Osteocyte (in vitro differentiated cells): ENCODE data around the gene AFF3. TPM values are rescaled to one million over a fixed set of nuclear protein-coding genes. Genes with fewer than 3 reads are reported as not detected.

Experiments used
- DNase-seq: peaks from one replicate; pipeline ENCODE4 v3.0.0; 2021; ENCODE audit warnings: mixed read lengths; ENCODE audit not compliant: unreplicated experiment; ENCODE audit errors: extremely low spot score
- H3K27ac Mint-ChIP-seq: one replicate; pipeline ENCODE4 v1.8.0; 2021; ENCODE audit warnings: mild to moderate bottlenecking, mixed read lengths; ENCODE audit not compliant: unreplicated experiment
- H3K27me3 Mint-ChIP-seq: one replicate; pipeline ENCODE4 v1.8.0; 2021; ENCODE audit warnings: mixed read lengths; ENCODE audit not compliant: unreplicated experiment
- H3K36me3 Mint-ChIP-seq: one replicate; pipeline ENCODE4 v1.8.0; 2021; ENCODE audit warnings: mixed read lengths; ENCODE audit not compliant: unreplicated experiment
- H3K4me1 Mint-ChIP-seq: one replicate; pipeline ENCODE4 v1.8.0; 2021; ENCODE audit warnings: mixed read lengths; ENCODE audit not compliant: unreplicated experiment
- H3K4me3 Mint-ChIP-seq: one replicate; pipeline ENCODE4 v1.8.0; 2021; ENCODE audit warnings: mild to moderate bottlenecking, moderate library complexity, mixed read lengths; ENCODE audit not compliant: unreplicated experiment
- H3K9me3 Mint-ChIP-seq: one replicate; pipeline ENCODE4 v1.8.0; 2021; ENCODE audit warnings: mixed read lengths; ENCODE audit not compliant: unreplicated experiment
- CTCF ChIP-seq: fragments of 200-600 bp; sonication (generic); IDR thresholded peaks from 2 replicates; pipeline ENCODE4 v1.5.0; 2021; ENCODE audit warnings: antibody characterized with exemption, mild to moderate bottlenecking, moderate library complexity
- total RNA-seq: library from RNA; stranded (reverse); gene quantifications from 2 replicates; pipeline ENCODE4 v1.2.1, GENCODE V29; 2021

Gene AFF3
- total RNA-seq, 1 donor from 2014 or later, result 248 TPM

GRCh38 chr2:99619151-99619550, 523.2 kb downstream of the AFF3 start:
- no peaks in the 10 kb centered on the region for H3K9me3 Mint-ChIP-seq
- peaks cover 21% of the 10 kb centered on the region for H3K36me3 Mint-ChIP-seq
- no peak overlapping the region for H3K27ac Mint-ChIP-seq
- H3K4me1 Mint-ChIP-seq, result peaks cover 2% of the 10 kb centered on the region
- DNase-seq, result no peak
- no peak overlapping the region for H3K4me3 Mint-ChIP-seq
- no peak for TF ChIP-seq CTCF
- H3K27me3 Mint-ChIP-seq, result no peaks in the 10 kb centered on the region

GRCh38 chr2:99618579-99619097, 523.8 kb downstream of the AFF3 start:
- TF ChIP-seq CTCF, result no peak
- Mint-ChIP-seq H3K4me1 (peaks cover 2% of the 10 kb centered on the region), H3K27ac (no peak overlapping the region), H3K36me3 (peaks cover 21% of the 10 kb centered on the region), H3K27me3 (no peaks in the 10 kb centered on the region), H3K9me3 (no peaks in the 10 kb centered on the region), H3K4me3 (no peak overlapping the region)
- DNase-seq, result no peak

GRCh38 chr2:99617811-99618210, 524.6 kb downstream of the AFF3 start:
- H3K27ac Mint-ChIP-seq, result no peak overlapping the region
- peaks cover 3% of the 10 kb centered on the region for H3K4me1 Mint-ChIP-seq
- H3K9me3 Mint-ChIP-seq, result no peaks in the 10 kb centered on the region
- peaks cover 19% of the 10 kb centered on the region for H3K36me3 Mint-ChIP-seq
- DNase-seq, result no peak
- TF ChIP-seq CTCF, result no peak
- H3K4me3 Mint-ChIP-seq, result no peak overlapping the region
- H3K27me3 Mint-ChIP-seq, result no peaks in the 10 kb centered on the region

GRCh38 chr2:99615247-99615771, 527.1 kb downstream of the AFF3 start:
- peaks cover 6% of the 10 kb centered on the region for H3K4me1 Mint-ChIP-seq
- peak; percentile 16 for TF ChIP-seq CTCF
- H3K27ac Mint-ChIP-seq, result no peak overlapping the region
- no peak for DNase-seq
- no peak overlapping the region for H3K4me3 Mint-ChIP-seq
- H3K9me3 Mint-ChIP-seq, result no peaks in the 10 kb centered on the region
- peaks cover 13% of the 10 kb centered on the region for H3K36me3 Mint-ChIP-seq
- H3K27me3 Mint-ChIP-seq, result no peaks in the 10 kb centered on the region

GRCh38 chr2:99613980-99614379, 528.4 kb downstream of the AFF3 start:
- H3K4me1 Mint-ChIP-seq, result peaks cover 18% of the 10 kb centered on the region
- peaks cover 13% of the 10 kb centered on the region for H3K36me3 Mint-ChIP-seq
- H3K27ac Mint-ChIP-seq, result peak overlapping the region; percentile 1
- H3K27me3 Mint-ChIP-seq, result no peaks in the 10 kb centered on the region
- no peak for DNase-seq
- H3K4me3 Mint-ChIP-seq, result no peak overlapping the region
- TF ChIP-seq CTCF, result no peak
- H3K9me3 Mint-ChIP-seq, result no peaks in the 10 kb centered on the region
